ENCODE data around the gene ATP6V1A. TPM values are rescaled to one million over a fixed set of nuclear protein-coding genes. Genes with fewer than 3 reads are reported as not detected.

The ATP6V1A gene
- total RNA-seq, 1 experiment from 2014 or later: 96.4 TPM

DNA sequence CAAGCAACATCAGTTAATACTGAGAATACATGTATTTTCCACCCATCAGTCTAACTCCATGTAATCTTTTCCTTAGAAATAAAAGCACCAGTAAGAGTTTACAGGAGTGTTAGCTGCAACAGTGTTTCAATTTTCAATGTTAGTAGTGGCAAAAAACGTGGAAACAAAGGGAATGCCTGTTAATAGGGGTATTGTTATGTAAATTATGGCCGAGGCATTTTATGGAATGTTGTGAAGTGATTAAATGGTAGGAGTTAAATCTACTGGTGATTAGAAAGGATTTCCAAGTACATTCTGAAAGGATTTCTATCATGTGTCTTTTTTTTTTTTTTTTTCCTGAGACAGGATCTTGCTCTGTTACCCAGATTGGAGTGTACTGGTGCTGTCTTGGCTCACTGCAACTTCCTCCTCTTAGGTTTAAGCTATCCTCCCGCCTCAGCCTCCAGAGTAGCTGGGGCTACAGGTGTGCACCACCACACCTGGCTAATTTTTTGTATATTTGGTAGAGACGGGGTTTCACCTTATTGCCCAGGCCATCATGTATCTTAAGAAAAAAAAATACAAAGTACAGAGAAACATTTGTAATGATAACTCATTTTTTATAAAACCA, 6.6 kb downstream of the ATP6V1A start:
- Histone ChIP-seq H3K27me3 (replicated peaks; ENCODE audit: control insufficient read depth, insufficient read depth, low read length) (no peaks in the 10 kb centered on the region), H3K36me3 (ENCODE audit: control insufficient read depth, insufficient read depth, low read length) (no peaks in the 10 kb centered on the region), H3K9me3 (no peaks in the 10 kb centered on the region), H3K4me3 (ENCODE audit: low read depth, low read length) (no peak overlapping the region), H3K4me1 (0 out of 2 replicates have a peak, but pooled peaks cover 1% of the 10 kb centered on the region)
- peaks cover 6% of the 10 kb centered on the region for H3K9me3 Mint-ChIP-seq (ENCODE audit: unreplicated experiment)
- intact Hi-C loops (cut with micrococcal nuclease; ENCODE audit: unreplicated experiment): no loop called here
- H3K4me1 Mint-ChIP-seq (ENCODE audit: low read depth, unreplicated experiment): peaks cover 8% of the 10 kb centered on the region
- TF ChIP-seq, protein P1, sequence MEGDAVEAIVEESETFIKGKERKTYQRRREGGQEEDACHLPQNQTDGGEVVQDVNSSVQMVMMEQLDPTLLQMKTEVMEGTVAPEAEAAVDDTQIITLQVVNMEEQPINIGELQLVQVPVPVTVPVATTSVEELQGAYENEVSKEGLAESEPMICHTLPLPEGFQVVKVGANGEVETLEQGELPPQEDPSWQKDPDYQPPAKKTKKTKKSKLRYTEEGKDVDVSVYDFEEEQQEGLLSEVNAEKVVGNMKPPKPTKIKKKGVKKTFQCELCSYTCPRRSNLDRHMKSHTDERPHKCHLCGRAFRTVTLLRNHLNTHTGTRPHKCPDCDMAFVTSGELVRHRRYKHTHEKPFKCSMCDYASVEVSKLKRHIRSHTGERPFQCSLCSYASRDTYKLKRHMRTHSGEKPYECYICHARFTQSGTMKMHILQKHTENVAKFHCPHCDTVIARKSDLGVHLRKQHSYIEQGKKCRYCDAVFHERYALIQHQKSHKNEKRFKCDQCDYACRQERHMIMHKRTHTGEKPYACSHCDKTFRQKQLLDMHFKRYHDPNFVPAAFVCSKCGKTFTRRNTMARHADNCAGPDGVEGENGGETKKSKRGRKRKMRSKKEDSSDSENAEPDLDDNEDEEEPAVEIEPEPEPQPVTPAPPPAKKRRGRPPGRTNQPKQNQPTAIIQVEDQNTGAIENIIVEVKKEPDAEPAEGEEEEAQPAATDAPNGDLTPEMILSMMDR (IDR thresholded peaks at IDR 0.05; ENCODE audit: insufficient read depth in 1 of 2, low read depth in 1 of 2, low read length in 1 of 2, severe bottlenecking in 1 of 2, unreplicated experiment in 1 of 2): no peak
- H3K27me3 Mint-ChIP-seq (ENCODE audit: insufficient read depth, unreplicated experiment): no peaks in the 10 kb centered on the region
- ChIA-PET CTCF (no interaction called here), POLR2A (no interaction called here)
- H3K27ac Mint-ChIP-seq (ENCODE audit: unreplicated experiment): no peak overlapping the region
- H3K36me3 Mint-ChIP-seq (ENCODE audit: insufficient read depth, unreplicated experiment): peaks cover 6% of the 10 kb centered on the region
- DNase-seq: no peak
- H3K4me3 Mint-ChIP-seq (ENCODE audit: unreplicated experiment): no peak overlapping the region
- no TSS peak for BruUV-seq (replicated peaks)

DNA sequence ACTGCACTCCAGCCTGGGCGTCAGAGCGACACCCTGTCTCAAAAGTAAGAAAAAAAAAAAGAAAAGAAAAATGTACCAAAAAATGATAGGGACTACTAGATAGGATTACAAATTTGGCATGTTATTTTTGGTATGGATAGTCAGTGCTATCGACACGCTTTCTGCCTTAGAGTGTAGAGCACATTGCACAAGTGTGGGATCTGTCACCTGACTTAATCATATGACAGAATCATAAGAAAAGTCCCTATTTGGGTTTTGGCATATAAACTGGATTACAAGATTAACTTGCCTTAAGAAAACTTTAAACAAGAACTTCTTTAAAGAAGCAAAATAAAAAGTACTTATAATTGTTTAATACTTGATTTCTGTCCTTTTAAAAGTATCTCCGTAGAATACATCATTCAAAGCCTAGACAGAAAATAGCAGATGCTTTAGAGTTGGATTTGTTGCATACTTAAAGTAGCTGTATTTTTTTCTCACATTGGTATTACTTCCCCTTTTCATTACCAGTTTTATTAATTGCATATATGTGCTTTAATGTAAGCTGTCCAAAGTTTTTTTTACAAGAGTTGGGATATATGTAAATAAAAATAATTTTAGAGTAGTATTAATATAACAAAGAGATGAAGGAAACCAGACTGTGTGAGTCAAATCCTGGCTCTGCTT, 7.8 kb downstream of the ATP6V1A start:
- Histone ChIP-seq H3K4me1 (no peaks in the 10 kb centered on the region), H3K4me3 (ENCODE audit: low read depth, low read length) (no peak overlapping the region), H3K9me3 (no peaks in the 10 kb centered on the region), H3K27me3 (replicated peaks; ENCODE audit: control insufficient read depth, insufficient read depth, low read length) (no peaks in the 10 kb centered on the region), H3K36me3 (ENCODE audit: control insufficient read depth, insufficient read depth, low read length) (no peaks in the 10 kb centered on the region)
- no peaks in the 10 kb centered on the region for H3K27me3 Mint-ChIP-seq (ENCODE audit: insufficient read depth, unreplicated experiment)
- H3K9me3 Mint-ChIP-seq (ENCODE audit: unreplicated experiment): peaks cover 10% of the 10 kb centered on the region
- DNase-seq: no peak
- H3K36me3 Mint-ChIP-seq (ENCODE audit: insufficient read depth, unreplicated experiment): peaks cover 1% of the 10 kb centered on the region
- TF ChIP-seq, protein P1 (IDR thresholded peaks at IDR 0.05; ENCODE audit: insufficient read depth in 1 of 2, low read depth in 1 of 2, low read length in 1 of 2, severe bottlenecking in 1 of 2, unreplicated experiment in 1 of 2): no peak
- no peaks in the 10 kb centered on the region for H3K4me1 Mint-ChIP-seq (ENCODE audit: low read depth, unreplicated experiment)
- POLR2A ChIA-PET: no interaction called here
- H3K27ac Mint-ChIP-seq (ENCODE audit: unreplicated experiment): no peak overlapping the region
- CTCF ChIA-PET: no interaction called here
- intact Hi-C loops (cut with micrococcal nuclease; ENCODE audit: unreplicated experiment): no loop called here
- no TSS peak for BruUV-seq (replicated peaks)
- no peak overlapping the region for H3K4me3 Mint-ChIP-seq (ENCODE audit: unreplicated experiment)

DNA sequence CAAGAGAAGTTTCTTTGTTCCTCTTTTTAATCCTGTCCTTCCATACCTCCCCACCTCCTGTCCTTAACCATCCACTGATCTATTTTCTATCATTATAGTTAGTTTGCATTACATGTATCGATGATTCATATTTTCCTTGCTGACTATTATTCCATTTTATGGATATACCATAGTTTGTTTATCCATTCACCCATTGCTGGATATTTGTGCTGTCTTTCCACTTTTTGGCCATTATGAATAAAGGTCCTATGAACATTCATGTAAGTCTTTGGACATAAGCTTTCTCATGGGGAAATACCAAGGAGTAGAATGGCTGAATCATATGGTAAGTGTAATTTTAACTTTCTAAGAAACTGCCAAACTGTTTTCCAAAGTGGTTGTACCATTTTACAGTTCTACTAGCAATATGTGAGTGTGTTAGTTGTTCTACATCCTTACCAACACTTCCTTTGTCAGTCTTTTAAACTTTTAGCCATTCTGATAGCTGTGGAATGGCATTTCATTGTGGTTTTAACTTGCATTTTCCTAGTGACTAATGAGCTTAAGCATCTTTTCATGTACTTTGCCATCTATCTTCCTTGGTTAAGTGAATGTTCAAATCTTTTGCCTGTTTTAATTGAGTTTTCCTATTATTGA, 11.7 kb downstream of the ATP6V1A start:
- intact Hi-C loops (cut with micrococcal nuclease; ENCODE audit: unreplicated experiment): no loop called here
- TF ChIP-seq, protein P1 (IDR thresholded peaks at IDR 0.05; ENCODE audit: insufficient read depth in 1 of 2, low read depth in 1 of 2, low read length in 1 of 2, severe bottlenecking in 1 of 2, unreplicated experiment in 1 of 2): no peak
- Histone ChIP-seq H3K4me3 (ENCODE audit: low read depth, low read length) (no peak overlapping the region), H3K4me1 (no peaks in the 10 kb centered on the region), H3K36me3 (ENCODE audit: control insufficient read depth, insufficient read depth, low read length) (no peaks in the 10 kb centered on the region), H3K9me3 (no peaks in the 10 kb centered on the region), H3K27me3 (replicated peaks; ENCODE audit: control insufficient read depth, insufficient read depth, low read length) (no peaks in the 10 kb centered on the region)
- H3K36me3 Mint-ChIP-seq (ENCODE audit: insufficient read depth, unreplicated experiment): no peaks in the 10 kb centered on the region
- no peak overlapping the region for H3K4me3 Mint-ChIP-seq (ENCODE audit: unreplicated experiment)
- H3K27ac Mint-ChIP-seq (ENCODE audit: unreplicated experiment): no peak overlapping the region
- H3K27me3 Mint-ChIP-seq (ENCODE audit: insufficient read depth, unreplicated experiment): no peaks in the 10 kb centered on the region
- H3K4me1 Mint-ChIP-seq (ENCODE audit: low read depth, unreplicated experiment): no peaks in the 10 kb centered on the region
- H3K9me3 Mint-ChIP-seq (ENCODE audit: unreplicated experiment): peaks cover 10% of the 10 kb centered on the region
- ChIA-PET CTCF (no interaction called here), POLR2A (no interaction called here)
- BruUV-seq (replicated peaks): no TSS peak
- no peak for DNase-seq

Data from Caco-2 (cell line).